Body of pancreas (tissue), 4 donors: ENCODE data around the gene MYO15B. TPM values are rescaled to one million over a fixed set of nuclear protein-coding genes. Genes with fewer than 3 reads are reported as not detected.
A peak's percentile ranks its signal among the peaks of the same experiment; 100 is the strongest.
"Not testable (repeated sequence)": the region's sequence is repeated elsewhere in the genome, so short reads cannot be mapped to it uniquely, and the experiment has no call there.

Experiments used
- ATAC-seq: fragments of 150-250 bp; one replicate; pipeline ENCODE4 v1.9.1; 2016
- DNase-seq, 4 donors: peaks; one replicate each; pipeline ENCODE4 v3.0.0-alpha.2; 2019
- H3K27ac ChIP-seq, 4 donors: fragments of 200-600 bp; sonication (generic); 1 replicate in 3 of 4; 2 replicates in 1 of 4; pipeline versions ENCODE4 v1.5.1 to v1.6.1; 2016 to 2019; ENCODE audit warnings: mild to moderate bottlenecking in 1 of 4, mixed read lengths in 1 of 4, moderate library complexity in 1 of 4
- H3K27me3 ChIP-seq, 2 donors: fragments of 200-600 bp; sonication (generic); one replicate each; pipeline ENCODE4 v1.6.0; 2016; ENCODE audit warnings: mild to moderate bottlenecking in 1 of 2
- H3K36me3 ChIP-seq, 2 donors: fragments of 200-600 bp; sonication (generic); replicated peaks in 1 of 2; 2 replicates each; pipeline ENCODE4 v1.5.1; 2016; ENCODE audit warnings: low read depth in 2 of 2; ENCODE audit not compliant: insufficient read depth in 1 of 2
- H3K4me1 ChIP-seq: fragments of 200-600 bp; sonication (generic); one replicate; pipeline ENCODE4 v1.6.0; 2016
- H3K4me3 ChIP-seq, 2 donors: fragments of 200-600 bp; sonication (generic); 1 replicate in 1 of 2; 2 replicates in 1 of 2; pipeline ENCODE4 v1.5.1; 2016 to 2019
- H3K9me3 ChIP-seq, 3 donors: fragments of 200-600 bp; sonication (generic); 1 replicate in 2 of 3; 2 replicates in 1 of 3; pipeline ENCODE4 v1.5.1; 2016
- CTCF ChIP-seq, 7 experiments: fragments of 450-650 bp in 4 of 7; fragments of 200-600 bp in 3 of 7; sonication (generic) in 3 of 7; IDR thresholded peaks; one replicate each; pipeline ENCODE4 v1.5.1; 2016 to 2019; ENCODE audit warnings: antibody characterized with exemption in 7 of 7
- POLR2A ChIP-seq, 3 donors: fragments of 450-650 bp; IDR thresholded peaks; one replicate each; pipeline ENCODE4 v1.6.1; 2016; ENCODE audit warnings: antibody characterized with exemption in 3 of 3, mild to moderate bottlenecking in 2 of 3
- WGBS, 2 donors: methylation state at CpG; one replicate each; pipeline ENCODE4 v1.1.5; 2017; 5-methylcytosine and 5-hydroxymethylcytosine counted together
- intact Hi-C: fragments of 100-400 bp; cut with DNase I; formaldehyde crosslinking; loops from one replicate; pipeline ENCODE4 v1.15.1; 2023
- total RNA-seq, 2 donors: library from RNA; depleted of rRNA; stranded (reverse); fragments of >200 nt; gene quantifications; one replicate each; pipeline ENCODE4 v1.1.0, GENCODE V29; 2016

Gene MYO15B
- total RNA-seq, 2 donors from 2014 or later, result 61.2 to 183 TPM

DNA sequence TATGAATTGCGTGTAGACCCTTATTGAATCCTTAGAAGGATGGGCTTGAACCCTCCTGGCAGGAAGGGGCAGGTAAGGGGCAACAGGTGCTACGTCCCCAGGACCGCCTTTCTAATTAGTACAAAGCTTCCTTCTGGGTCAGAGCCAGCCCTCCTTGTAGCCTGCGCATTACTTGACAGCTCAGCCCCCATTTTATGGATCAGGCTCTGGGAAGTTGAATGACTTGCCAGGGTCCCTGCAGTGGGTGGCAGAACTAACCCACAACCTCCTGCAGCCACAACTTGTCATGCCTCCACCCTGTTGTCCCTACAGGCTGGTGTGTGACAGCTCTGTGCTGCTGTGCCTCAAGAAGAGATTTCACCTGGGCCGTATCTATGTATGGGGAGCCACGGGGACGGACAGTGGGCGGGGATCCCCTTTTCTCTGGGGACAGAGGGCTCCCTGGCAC, 2.7 kb downstream of the MYO15B start:
- 73 to 81% methylated on average over 4 to 8 of the region's 8 CpGs for WGBS, 2 donors
- Histone ChIP-seq H3K27ac (no peak overlapping the region), H3K4me3 (no peak overlapping the region), H3K27me3 (no peaks in the 10 kb centered on the region), H3K36me3 (no peaks in the 10 kb centered on the region), H3K9me3 (no peaks in the 10 kb centered on the region), H3K4me1 (peaks cover 25% of the 10 kb centered on the region)
- DNase-seq (no peak), ATAC-seq (no peak)
- intact Hi-C loops, result loop anchor here (5.0 kb wide), 1 partner anchor 163 kb away; no protein-coding TSS in a partner anchor
- TF ChIP-seq CTCF (IDR thresholded peaks at IDR 0.05) (no peak), POLR2A (IDR thresholded peaks at IDR 0.05) (no peak)

GRCh38 chr17:75590849-75591721, 3.5 kb downstream of the MYO15B start:
- ATAC-seq (no peak), DNase-seq (no peak)
- TF ChIP-seq POLR2A (IDR thresholded peaks at IDR 0.05) (no peak), CTCF (IDR thresholded peaks at IDR 0.05) (no peak)
- Histone ChIP-seq H3K36me3 (no peaks in the 10 kb centered on the region), H3K9me3 (no peaks in the 10 kb centered on the region), H3K27ac (no peak overlapping the region), H3K4me3 (no peak overlapping the region), H3K27me3 (no peaks in the 10 kb centered on the region), H3K4me1 (peaks cover 25% of the 10 kb centered on the region)
- WGBS, 2 donors, result 75 to 79% methylated on average over 5 to 12 of the region's 12 CpGs
- intact Hi-C loops, result loop anchor here (5.0 kb wide), 1 partner anchor 164 kb away; no protein-coding TSS in a partner anchor

DNA sequence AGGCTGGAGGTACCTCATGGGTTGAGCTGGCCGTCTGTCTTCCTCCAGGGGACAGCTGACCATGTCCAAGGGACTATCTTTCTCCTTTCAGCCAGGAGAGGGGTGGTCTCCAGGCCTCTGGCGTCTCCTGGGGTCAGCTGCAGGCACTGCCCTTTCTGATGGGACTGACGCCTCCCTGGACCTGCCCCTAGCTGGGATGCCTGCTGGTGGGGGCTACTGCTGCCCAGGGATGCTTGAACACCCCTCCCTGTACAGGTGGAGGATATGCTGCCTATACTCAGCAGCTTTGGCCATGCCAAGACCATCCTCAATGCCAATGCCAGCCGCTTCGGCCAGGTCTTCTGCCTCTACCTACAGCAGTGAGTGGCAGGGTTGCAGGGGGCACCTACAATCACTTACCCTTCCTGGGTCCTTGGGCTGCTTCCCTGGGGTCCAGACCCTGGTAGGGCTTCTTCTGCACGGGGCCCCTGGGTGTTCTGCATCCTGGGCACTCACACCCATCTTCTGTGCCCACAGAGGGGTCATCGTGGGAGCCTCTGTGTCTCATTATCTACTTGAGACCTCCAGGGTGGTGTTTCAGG, 4.2 kb downstream of the MYO15B start:
- Histone ChIP-seq H3K36me3 (no peaks in the 10 kb centered on the region), H3K27me3 (no peaks in the 10 kb centered on the region), H3K4me3 (no peak overlapping the region), H3K27ac (no peak overlapping the region), H3K4me1 (peaks cover 25% of the 10 kb centered on the region), H3K9me3 (no peaks in the 10 kb centered on the region)
- WGBS, 2 donors, result 83% methylated on average over 7 of the region's 7 CpGs; no CpG with 5 or more reads in 1 of the 2 donors
- DNase-seq, result no peak
- peak in 1 of 7 experiments; percentile 4 for TF ChIP-seq CTCF (IDR thresholded peaks at IDR 0.05)
- no peak for TF ChIP-seq POLR2A (IDR thresholded peaks at IDR 0.05)
- ATAC-seq, result no peak
- intact Hi-C loops, result loop anchor here (5.0 kb wide), 1 partner anchor 165 kb away; no protein-coding TSS in a partner anchor

DNA sequence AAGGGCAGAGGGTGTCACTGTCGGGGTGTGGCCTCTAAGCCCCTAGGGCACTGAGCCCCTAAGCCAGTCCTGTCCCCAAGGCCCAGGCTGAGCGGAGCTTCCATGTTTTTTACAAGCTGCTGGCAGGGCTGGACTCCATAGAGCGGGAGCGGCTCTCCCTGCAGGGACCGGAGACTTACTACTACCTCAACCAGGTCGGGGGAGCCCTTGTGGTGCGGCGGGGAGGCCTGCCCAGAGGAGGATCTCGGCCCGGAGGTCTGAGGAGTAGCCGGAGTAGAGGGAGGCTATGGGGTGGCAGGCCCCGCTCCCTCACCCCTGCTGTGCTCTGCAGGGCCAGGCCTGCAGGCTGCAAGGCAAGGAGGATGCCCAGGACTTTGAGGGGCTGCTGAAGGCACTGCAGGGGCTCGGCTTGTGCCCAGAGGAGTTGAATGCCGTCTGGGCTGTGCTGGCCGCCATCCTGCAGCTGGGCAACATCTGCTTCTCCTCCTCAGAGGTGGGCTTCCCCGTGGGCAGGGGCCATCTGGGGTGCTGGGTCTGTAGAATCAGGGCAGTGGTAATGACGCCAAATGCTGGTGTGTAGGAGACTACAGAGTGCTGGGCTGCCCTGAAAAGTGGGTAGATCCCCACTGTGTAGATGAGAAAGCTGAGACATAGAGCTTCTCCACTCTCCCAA, 4.9 kb downstream of the MYO15B start:
- no peaks in the 10 kb centered on the region for H3K27me3 ChIP-seq
- TF ChIP-seq POLR2A (IDR thresholded peaks at IDR 0.05) (no peak), CTCF (IDR thresholded peaks at IDR 0.05) (no peak)
- WGBS, 2 donors, result 87 to 91% methylated on average over 5 to 14 of the region's 17 CpGs
- no peaks in the 10 kb centered on the region for H3K9me3 ChIP-seq
- DNase-seq (no peak), ATAC-seq (no peak)
- H3K36me3 ChIP-seq, result no peaks in the 10 kb centered on the region
- H3K4me1 ChIP-seq, result peaks cover 25% of the 10 kb centered on the region
- H3K27ac ChIP-seq, result no peak overlapping the region
- intact Hi-C loops, result loop anchor here (5.0 kb wide), 1 partner anchor 165 kb away; no protein-coding TSS in a partner anchor
- H3K4me3 ChIP-seq, result no peak overlapping the region

DNA sequence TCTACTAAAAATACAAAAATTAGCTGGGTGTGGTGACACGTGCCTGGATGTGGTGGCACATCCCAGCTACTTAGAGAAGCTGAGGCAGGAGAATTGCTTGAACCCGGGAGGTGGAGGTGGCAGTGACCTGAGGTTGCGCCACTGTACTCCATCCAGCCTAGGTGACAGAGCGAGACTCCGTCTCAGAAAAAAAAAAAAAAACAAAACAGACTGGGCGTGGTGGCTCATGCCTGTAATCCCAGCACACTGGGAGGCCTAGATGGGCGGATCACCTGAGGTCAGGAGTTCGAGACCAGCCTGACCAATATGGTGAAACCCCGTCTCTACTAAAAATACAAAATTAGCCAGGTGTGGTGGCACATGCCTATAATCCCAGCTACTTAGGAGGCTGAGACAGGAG, 5.8 kb downstream of the MYO15B start:
- intact Hi-C loops, result loop anchor here (5.0 kb wide), 1 partner anchor 166 kb away; no protein-coding TSS in a partner anchor
- H3K4me1 ChIP-seq, result peaks cover 16% of the 10 kb centered on the region

More for the DNA sequence above, 5.8 kb downstream of the MYO15B start:
- not testable (repeated sequence) for H3K27ac ChIP-seq, ATAC-seq, H3K36me3 ChIP-seq, DNase-seq, H3K4me3 ChIP-seq, H3K9me3 ChIP-seq, H3K27me3 ChIP-seq
- 80 to 86% methylated on average over 9 of the region's 9 CpGs for WGBS, 2 donors
